DMS153 treated with DMSO at 0.1 percent for 48 hours (cell line): Measurements from ENCODE around the gene MZT2B.
"Not testable (repeated sequence)": the region's sequence is repeated elsewhere in the genome, so short reads cannot be mapped to it uniquely, and the experiment has no call there.

ENCODE experiments used
- DNase-seq: peaks from one replicate; lab custom pipeline; 2025; ENCODE audit not compliant: unreplicated experiment; lab: John Stamatoyannopoulos, UW

MZT2B gene

DNA sequence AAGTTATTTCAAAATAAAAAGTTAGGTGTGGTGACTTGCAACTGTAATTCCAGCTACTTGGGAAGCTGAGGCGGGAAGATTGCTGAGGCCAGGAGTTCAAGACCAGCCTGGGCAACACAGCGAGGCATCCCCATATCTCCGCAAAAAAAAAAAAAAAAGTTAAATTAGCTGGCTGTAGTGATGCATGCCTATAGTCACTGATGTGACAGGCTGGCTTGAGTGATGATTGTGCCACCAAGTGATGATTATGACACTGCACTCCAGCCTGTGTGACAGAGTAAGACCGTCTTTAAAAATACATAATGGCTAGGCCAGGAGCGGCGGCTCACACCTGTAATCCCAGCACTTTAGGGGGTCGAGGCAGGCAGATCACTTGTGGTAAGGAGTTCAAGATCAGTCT lies 12.2 kb upstream of the MZT2B start:
- DNase-seq = no peak

DNA sequence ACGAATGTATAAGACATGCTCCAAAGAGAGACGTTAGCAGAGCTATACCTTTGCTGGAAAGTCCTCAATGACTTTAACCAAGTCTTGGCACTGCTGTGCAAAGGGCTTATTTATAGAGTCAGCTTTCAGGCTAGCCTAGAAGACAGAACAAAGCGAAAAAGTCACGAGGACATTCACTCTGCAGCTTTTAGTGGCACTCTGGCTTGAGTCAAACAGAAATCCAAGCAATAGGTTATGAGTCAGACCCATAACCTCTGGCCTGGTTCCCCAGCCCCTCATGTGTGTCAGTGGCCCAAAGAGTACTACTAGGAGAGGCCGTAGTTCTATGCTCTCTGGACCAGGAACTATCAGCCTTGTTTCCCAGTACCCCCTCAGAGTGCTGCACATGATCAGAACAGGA lies 7.2 kb upstream of the MZT2B start:
- not testable (repeated sequence) for DNase-seq

DNA sequence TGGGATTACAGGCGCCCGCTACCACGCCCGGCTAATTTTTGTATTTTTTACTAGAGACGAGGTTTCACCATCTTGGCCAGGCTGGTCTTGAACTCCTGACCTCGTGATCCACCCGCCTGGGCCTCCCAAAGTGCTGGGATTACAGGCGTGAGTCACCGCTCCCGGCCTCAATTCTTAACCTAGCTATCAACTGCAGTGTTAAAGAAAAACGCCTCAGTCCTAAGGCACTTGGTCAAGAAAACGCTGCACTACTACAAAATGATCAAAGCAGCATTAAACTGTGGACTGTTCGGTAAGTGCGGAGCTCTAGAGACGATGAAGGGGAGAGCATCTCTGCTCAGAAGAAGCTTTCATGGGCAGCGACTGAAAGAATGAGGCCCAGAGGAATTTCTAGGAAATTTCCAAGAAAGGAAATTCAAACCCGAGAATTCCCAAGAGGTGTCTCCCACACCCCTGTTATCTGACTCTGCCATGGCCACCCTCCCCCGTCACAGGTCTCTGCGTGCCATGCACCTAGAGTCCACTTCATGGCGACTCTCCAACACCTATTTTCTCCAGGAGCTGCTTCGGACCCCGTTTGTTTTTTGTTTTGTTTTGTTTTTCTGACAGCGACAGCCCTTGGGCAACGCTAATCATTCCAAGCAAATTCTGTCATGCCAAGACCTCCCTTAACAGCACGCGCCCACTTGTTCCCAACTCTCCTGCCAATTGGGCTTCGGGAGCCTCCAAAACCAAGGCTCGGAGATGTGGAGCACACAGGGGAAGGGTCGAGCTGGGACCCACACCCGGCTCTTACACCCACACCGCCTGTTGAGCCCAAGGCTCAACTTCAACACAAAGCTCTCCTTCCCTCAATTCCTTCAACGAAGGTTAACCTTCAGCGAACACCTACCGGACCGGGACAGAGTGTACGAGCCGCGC lies 1.4 kb upstream of the MZT2B start:
- DNase-seq = not testable (repeated sequence)

DNA sequence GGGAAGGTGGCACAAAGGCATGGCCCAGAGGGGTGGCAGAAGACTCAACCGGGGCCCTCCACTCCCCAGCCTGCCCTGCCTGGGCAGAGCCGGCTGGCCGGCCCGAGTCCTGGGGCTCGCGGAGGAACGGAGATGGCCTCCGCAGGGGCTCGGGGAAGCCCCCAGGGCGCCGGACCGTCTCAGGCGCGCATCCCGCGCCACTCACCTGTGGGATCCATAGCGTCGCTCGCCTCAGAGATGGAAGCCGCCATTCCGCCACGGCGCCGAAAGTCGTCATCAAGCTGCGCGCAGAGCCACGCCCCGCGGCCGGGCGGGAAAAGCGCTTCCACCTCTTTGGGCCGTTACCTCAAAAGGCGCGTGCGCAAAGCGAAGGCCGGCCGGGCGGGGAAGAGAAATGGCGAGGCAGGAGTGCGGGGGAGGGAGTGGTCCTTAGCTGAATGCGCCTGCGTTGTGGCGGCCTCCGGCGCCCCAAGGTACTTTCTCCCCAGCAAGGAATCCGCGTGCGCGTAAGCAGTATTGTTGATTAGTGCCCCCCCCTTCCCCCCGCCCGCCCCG lies 660 bp upstream of the MZT2B start, which contains the start of gene SMPD4:
TSS of gene SMPD4 (minus strand) at position 278 of the 555 bp plus-strand sequence. CDS start 5,010 bp downstream, outside the sequence.
- DNase-seq = peak; percentile 87

DNA sequence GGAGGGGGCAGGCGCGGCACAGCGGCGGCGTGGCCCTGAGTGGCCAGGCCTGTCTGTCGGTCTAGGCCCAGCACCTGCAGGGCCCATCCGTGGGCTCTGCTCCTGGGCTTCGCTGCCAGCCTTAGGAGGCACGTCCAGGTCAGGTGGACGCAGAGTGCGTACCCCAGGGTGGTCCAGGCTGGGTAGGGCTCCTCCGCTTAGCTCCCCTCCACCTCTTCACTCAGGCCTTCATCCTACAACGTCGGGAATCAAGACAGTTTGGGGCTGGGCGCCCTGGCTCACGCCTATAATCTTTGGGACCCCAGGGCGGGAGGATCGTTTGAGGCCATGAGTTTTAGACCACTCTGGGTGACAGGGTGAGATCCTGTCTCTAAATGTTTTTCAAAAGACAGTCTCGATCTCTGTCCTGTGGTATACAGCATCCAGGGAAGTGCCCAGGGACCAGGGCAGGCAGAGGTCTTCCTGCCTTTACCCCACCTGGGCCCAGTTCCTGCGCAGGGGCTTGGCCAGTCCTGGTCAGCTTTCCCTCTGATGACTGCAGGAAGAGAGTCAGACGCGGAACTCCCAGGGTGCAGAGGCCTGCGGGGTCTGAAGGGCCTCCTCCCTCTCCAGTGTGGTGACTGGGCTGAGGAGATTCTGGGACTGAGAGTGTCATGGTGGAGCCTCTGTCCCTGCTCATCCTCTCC lies 907 bp downstream of the MZT2B start:
- not testable (repeated sequence) for DNase-seq

DNA sequence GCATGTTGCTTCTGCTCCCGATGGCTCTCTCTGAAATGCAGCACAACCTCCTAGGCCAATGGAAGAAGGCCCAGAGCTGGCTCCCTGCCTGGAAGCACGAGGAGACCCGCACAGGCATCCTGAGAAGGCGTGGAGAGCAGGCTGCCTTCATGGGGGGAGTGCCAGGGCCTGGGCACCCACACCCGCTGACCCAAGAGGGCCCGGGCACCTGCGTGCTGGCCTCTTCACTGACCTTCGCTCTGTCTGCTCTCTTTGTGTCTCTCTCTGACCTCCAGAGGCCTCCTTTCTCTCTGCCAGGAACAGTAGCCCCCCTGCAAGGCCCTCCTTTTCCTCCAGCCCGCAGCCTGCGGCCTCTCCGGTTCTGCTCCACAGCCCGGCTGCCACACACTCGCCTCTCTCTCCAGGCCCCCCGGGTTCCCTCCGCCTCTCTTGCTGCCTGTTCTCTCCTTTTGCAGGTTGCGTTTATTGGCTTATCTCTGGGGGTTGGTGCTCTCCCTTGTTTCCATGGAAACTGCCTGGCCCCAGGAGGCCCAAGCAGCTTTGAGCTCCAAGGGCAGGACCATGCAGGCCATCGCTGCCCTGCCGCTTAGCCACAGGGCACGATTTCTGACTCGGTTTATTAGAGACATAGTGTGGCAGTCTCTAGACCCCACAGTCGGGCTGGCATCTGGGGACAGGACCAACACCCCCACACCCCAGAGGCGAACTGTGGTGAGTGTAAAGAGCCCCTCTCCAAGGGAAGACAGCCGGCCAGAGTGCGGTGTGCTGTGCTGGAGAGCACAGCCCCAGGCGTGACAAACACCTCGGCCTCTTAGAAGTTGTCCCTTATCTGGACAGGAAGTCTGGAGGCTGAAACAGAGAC lies 1.7 kb downstream of the MZT2B start:
- DNase-seq = no peak

DNA sequence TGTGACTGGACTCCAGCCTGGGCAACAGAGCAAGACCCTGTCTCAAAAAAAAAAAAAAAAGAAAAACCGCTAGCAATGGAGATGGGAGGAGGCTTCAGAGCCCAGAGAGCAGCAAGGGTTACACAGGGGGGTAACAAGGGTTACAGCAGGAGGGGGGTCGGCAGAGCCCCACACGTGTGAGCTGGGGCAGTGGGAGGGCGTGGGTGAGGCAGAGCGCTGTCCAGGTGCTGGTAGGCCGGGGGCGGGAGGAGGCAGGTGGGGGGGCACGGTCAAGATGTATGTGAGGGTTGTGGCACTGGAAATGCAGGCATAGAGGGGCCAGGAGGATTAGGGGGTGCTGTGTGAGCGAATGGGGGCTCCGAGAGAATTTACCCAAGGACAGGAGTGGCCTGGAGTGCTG lies 3.4 kb downstream of the MZT2B start:
- no peak for DNase-seq

DNA sequence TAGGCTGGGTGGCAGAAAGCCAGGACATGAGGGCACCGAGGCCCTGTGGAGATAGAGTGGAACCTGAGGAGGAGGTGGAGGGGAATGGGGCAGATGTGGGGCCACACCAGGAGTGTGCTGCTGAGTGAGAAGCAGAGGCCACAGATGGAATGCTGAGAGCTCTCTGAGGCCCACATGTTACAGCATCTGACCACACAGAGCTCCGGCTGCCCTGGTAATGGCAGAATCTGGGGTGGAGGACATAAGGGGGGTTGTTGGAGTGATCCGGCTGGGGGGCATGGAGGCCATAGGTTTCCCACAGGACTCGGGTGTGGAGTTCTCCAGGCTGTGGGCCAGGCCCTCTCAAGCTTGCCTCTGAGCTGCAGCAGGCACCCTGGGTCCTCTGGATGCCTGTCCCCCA lies 3.8 kb downstream of the MZT2B start:
- DNase-seq = no peak

DNA sequence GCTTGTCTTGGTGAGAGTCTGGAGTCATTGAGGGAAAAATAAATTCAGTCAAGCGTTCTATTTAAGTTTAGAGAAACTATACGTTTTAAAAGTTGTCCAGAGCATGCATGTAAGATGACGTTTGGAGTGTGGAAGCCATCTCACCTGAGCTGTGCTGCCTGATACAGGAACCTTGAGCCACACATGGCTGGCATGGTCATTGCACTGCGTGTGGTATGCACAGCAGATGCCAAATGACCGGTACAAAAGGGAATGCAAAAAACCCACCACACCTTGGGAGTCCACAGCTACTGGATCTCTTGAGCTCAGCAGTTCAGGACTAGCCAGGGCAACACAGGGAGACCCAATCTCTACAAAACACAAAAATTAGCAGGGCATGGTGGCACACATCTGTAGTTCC lies 4.3 kb downstream of the MZT2B start:
- DNase-seq = no peak

DNA sequence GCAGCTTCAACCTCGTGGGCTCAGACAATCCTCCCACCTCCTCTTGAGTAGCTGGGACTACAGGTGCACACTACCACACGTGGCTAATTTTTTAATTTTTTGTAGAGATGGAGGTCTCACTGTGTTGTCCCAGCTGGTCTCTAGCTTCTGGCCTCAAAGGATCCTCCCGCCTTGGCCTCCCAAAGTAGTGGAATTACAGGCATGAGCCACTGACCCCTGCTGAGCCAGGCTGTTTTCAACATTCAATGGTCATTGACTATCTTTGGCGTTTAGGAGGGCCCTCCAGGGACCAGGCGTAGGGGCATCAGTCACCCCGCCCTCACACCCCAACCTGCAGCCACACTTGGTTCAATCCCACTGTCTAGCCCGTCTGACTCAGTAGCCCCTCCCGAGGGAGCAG lies 5.2 kb downstream of the MZT2B start:
- DNase-seq = no peak

DNA sequence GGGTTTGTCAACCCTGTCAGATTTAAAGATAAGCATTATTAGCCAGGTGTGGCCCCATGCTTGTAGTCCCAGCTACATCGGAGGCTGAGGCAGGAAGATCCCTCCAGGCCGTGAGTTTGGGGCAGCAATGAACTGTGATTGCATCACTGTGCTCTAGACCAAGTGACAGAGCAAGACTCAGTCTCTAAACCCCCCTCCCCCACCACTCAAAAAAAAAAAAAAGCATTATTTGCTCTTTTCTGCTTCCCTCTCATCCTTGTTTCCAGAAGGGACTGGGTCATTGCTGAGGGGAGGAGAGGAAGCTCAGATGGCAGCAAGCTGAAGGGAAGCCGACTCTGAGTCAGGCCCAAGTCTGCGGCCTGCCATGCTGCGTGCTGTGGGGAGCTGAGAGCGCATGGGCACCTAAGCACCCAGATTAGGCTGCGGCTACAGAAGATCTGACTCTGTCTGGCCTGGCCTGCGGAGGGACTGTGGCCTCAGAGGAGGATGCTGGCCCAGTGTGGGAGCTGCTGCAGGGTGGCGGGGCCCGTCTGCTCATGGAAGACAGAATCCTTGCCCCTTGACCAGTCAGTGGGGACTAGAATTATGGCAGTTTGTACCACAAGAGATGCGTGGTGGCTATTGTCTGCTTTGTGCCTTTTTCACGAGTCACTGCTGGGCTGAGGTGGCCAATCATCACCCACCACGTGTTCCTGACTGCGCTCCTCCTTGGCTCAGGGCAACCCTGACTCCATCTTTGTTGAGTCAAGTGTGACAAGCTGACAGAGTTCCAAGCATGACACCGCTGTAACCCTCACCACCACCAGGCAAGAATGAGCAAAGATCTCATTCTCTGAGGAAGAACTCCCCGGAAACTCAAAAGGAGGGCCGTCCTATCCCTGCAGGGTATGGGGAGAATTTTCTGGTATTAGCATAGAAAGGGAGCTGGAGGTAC lies 6.1 kb downstream of the MZT2B start:
- DNase-seq = not testable (repeated sequence)

DNA sequence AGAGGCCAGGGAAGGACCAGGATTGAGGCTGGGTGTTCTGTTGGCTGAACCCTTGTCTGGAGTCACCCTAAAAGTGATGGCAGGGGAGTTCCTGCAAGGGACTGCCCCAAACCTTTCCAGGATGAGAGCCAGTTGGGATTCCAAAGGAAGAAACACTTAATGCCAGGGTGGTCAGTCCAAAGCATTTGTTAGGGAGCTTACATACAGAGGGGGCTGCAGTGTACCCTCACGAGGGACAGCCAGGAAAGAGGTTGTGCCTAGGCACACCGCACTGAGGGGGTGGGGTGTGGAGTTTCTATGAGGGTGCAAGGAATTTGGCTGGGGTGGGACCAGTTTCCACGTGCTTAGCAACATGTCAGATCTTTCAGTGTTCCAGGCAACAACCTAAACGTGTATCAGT lies 6.9 kb downstream of the MZT2B start:
- not testable (repeated sequence) for DNase-seq

DNA sequence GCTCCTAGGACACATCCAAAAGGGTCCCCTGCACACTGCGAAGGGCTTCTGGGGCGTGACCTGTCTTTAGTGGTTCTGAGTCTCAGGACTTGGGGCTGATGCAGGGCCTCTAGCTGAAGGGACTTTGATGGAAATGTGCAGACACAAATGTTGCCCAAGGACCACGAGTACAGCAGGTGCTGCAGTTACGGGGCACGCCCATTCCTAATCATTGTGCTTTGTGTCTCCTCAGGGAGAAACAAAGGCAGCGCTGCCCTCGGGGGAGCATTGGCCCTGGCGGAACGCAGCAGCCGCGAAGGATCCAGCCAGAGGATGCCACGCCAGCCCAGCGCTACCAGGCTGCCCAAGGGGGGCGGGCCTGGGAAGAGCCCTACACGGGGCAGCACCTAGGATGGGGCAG lies 8.2 kb downstream of the MZT2B start:
- DNase-seq = no peak

DNA sequence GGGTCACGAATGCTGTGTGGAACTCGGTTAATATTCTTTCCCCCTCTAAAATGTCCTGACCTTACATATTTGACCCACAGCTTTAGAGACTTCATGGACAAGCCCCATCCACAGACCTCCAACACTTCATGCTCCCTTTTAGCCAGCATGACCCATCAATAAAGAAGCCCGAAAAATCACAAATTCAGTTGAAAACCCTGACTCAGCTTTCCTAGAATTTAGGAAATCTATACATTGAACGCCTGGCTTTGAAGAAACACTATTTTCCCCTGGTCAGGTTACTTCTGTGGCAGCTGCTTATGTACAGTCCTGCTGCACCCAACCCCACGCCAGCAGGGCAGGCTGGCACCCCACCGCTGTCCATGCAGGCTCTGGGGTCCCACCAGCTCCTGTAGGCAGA lies 9.3 kb downstream of the MZT2B start:
- DNase-seq = not testable (repeated sequence)

DNA sequence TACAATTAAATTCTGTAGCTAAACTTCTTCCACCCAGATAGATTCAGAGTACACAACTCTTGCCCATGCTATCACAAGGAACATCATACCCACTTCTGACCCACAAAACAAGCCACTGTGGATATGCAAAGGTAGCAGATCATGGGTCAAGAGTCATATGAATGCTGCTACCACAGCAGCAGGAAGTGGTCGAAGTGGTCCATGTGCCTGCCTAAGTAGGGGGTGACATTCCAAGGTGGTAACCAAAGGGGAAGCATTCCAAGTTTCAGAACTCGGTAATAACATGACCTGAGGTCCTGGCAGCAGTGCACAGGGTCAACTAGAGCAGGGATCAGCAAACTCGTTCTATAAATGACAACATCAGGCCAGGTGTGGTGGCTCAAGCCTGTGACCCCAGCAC lies 10.4 kb downstream of the MZT2B start:
- DNase-seq = not testable (repeated sequence)

DNA sequence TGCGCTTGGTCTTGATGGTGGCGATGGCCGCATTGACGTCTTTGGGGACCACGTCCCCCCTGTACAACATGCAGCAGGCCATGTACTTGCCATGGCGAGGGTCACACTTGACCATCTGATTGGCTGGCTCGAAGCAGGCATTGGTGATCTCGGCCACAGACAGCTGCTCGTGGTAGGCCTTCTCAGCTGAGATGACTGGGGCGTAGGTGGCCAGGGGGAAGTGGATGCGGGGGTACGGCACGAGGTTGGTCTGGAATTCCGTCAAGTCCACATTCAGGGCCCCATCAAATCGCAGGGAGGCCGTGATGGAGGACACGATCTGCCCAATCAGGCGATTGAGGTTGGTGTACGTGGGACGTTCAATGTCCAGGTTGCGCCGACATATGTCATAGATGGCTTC lies 11.8 kb downstream of the MZT2B start:
- not testable (repeated sequence) for DNase-seq

DNA sequence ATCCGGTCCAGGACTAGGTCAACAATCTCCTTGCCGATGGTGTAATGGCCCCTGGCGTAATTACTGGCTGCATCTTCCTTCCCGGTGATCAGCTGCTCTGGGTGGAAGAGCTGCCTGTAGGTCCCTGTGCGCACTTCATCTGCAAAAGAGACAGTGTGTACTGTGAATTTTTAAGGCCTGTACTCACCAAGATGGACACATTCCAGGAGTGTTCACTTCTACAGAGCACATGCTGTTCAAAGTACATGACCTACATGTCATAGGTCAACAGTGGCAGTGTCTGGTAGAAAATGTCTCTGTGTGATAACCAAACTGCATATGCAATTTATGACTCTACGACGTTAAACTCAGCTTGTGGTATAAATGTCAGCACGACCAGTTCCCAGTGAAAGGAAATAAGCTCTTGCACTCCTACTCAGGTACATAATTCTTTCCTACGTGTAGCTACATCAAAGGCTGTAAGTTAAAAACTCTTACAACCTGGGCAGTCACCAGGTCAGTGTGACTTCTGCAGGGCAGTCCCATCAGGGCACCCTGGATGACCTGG lies 13.1 kb downstream of the MZT2B start:
- DNase-seq = not testable (repeated sequence)

DNA sequence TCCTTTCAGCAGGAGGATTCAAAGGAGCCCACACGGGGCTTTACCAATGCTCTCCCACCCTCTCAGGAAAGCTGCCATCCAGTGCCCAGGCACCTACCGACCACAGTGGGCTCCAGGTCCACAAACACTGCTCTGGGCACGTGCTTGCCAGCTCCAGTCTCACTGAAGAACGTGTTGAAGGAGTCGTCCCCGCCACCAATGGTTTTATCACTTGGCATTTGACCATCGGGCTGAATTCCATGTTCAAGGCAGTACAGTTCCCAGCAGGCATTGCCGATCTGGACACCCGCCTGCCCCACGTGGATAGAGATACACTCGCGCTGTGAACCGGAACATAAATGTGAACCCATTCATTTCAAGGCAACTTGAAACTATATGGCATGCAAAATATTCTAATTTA lies 14.0 kb downstream of the MZT2B start:
- not testable (repeated sequence) for DNase-seq

DNA sequence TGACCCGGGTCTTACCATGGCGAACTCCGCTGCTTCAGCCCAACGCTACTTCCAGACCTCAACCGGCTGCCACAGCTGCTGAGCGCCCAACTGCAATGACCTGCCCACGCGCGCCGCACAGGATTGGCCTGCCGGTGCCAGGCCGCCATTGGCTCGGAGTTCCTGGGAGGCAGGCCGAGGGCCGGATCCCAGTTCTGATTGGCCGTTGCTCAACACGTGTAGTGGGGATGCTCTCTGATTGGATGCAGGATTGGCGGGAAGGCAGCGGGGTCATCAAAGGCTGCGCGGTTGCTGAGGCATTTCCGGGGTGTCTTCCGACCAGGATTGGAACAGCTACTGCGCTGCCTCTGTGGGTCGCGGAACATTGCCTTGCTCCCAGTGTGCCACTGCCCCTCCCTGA lies 16.3 kb downstream of the MZT2B start, which contains the start of gene TUBA3E:
TSS of gene TUBA3E (minus strand) at position 97 of the 400 bp plus-strand sequence. CDS start at position 18, 79 bp downstream.
- DNase-seq = no peak
